IPS-NIHi7 (cell line): ENCODE data around the gene CLK3.
A peak's percentile ranks its signal among the peaks of the same experiment; 100 is the strongest.
"Not testable (repeated sequence)": the region's sequence is repeated elsewhere in the genome, so short reads cannot be mapped to it uniquely, and the experiment has no call there.

Experiments used
- DNase-seq: peaks from one replicate; pipeline ENCODE4 v3.0.0; 2012; ENCODE audit warnings: mixed read lengths; ENCODE audit errors: extremely low spot score

CLK3 gene

GRCh38 chr15:74620636-74621545 is 5.3 kb downstream of the CLK3 start:
- peak; percentile 92 for DNase-seq

- DNase-seq: no peak
These were observed 5.9 kb downstream of the CLK3 start for GRCh38 chr15:74621546-74621920.

- peak; percentile 82 for DNase-seq
These were observed 6.3 kb downstream of the CLK3 start for GRCh38 chr15:74621936-74622335.

GRCh38 chr15:74622758-74623157 is 7.1 kb downstream of the CLK3 start:
- no peak for DNase-seq

GRCh38 chr15:74624020-74624602 is 8.5 kb downstream of the CLK3 start:
- no peak for DNase-seq

GRCh38 chr15:74625693-74626092 is 10.1 kb downstream of the CLK3 start:
- no peak for DNase-seq

GRCh38 chr15:74626336-74626735 is 10.7 kb downstream of the CLK3 start:
- DNase-seq: no peak

- DNase-seq: no peak
These were observed 11.4 kb downstream of the CLK3 start for GRCh38 chr15:74626752-74627692.

- DNase-seq: no peak
These were observed 12.1 kb downstream of the CLK3 start for GRCh38 chr15:74627766-74628165.

- no peak for DNase-seq
These were observed 12.6 kb downstream of the CLK3 start for GRCh38 chr15:74628199-74628598.

- DNase-seq: no peak
These were observed 13.3 kb downstream of the CLK3 start for GRCh38 chr15:74628949-74629348.

- DNase-seq: not testable (repeated sequence)
These were observed 14.1 kb downstream of the CLK3 start for GRCh38 chr15:74629696-74630095.

GRCh38 chr15:74630284-74631086 is 14.8 kb downstream of the CLK3 start:
- DNase-seq: no peak

- DNase-seq: no peak
These were observed 15.4 kb downstream of the CLK3 start for GRCh38 chr15:74631087-74631385.

GRCh38 chr15:74631408-74631807 is 15.8 kb downstream of the CLK3 start:
- no peak for DNase-seq

- peak; percentile 88 for DNase-seq
These were observed 16.4 kb downstream of the CLK3 start for GRCh38 chr15:74631935-74632560.

GRCh38 chr15:74632601-74633000 is 17.0 kb downstream of the CLK3 start:
- DNase-seq: no peak

GRCh38 chr15:74633781-74634180 is 18.1 kb downstream of the CLK3 start:
- no peak for DNase-seq

GRCh38 chr15:74635228-74635627 is 19.6 kb downstream of the CLK3 start:
- peak; percentile 90 for DNase-seq

- DNase-seq: no peak
These were observed 21.3 kb downstream of the CLK3 start for GRCh38 chr15:74636984-74637383.

- DNase-seq: no peak
These were observed 25.5 kb downstream of the CLK3 start for GRCh38 chr15:74641151-74641550.
